NCI-H2196 (cell line): ENCODE measurements around the gene CLIP2.
A peak's percentile ranks its signal among the peaks of the same experiment; 100 is the strongest.
"Not testable (repeated sequence)": the region's sequence is repeated elsewhere in the genome, so short reads cannot be mapped to it uniquely, and the experiment has no call there.

ENCODE experiments used
- DNase-seq: peaks from one replicate; lab custom pipeline; 2025; ENCODE audit not compliant: unreplicated experiment; lab: John Stamatoyannopoulos, UW

Gene CLIP2

DNA sequence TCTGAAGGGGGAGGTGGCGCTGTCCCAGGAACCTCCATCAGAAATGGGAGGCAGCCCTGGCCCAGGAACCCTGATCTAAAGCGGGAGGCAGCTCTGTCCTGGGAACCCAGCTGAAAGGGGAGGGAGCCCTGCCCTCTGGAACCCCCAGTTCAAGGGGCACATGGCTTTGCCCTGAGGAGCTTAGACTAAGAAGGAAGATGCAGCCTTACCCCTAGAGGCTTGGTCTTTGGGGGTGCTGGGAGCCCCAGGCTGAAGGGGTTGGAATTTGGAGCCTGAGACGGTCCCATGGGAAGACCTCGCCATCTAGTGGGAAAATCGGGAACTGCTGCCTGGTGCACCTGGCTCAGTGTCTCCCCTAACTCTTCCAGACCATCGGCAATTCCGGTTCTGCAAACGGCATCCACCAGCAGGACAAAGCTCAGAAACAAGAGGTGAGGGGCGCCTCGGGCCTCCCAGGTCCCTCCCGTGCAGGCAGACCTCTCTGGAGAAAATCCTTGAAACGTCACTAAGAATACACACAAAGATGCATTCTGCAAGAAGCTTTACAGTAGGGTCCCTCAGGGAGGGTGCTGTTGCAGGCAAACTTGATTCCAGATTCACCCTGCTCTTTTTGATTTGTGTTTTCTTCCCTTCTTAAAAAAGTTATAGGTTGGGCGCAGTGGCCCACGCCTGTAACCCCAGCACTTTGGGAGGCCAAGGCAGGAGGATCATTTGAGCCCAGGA is 112.1 kb downstream of the CLIP2 start:
- peak; percentile 82 for DNase-seq

GRCh38 chr7:74402668-74403067 is 113.5 kb downstream of the CLIP2 start:
- DNase-seq: not testable (repeated sequence)

GRCh38 chr7:74403521-74404387 is 114.5 kb downstream of the CLIP2 start:
- no peak for DNase-seq

DNA sequence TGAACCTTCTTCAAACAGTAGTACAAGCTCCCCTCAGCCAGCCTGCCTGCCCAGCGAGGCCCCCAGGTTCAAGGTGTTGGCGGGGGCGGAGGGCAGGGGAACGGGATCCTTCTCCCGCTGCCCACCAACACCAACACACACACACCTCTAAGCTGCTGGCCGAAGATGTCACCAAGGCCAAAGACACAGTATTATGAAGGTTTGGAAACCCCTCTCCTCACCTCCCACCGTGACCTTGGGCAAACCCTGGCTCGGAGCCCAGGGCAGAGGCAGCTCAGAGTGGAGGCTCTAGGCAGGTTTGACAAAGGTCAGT is 115.1 kb downstream of the CLIP2 start:
- DNase-seq: no peak

DNA sequence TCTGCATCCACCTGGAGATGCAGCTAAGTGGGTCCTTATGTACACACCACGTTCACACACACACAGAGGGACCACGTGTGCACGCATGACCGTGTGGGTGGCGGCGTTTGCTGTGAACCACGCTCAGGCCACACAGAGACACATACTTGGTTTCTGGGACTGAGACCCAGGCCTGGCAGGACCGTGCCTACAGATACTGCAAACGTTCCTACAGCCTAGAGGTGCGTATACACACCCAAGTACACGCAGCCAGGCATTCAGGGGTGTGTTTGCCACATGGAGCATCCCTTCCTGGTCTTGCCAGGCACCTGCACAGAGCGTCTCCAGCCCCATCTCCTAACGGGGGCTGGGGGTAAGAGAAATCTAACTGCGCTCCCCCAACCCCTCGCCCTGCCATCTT is 115.5 kb downstream of the CLIP2 start:
- DNase-seq: no peak

DNA sequence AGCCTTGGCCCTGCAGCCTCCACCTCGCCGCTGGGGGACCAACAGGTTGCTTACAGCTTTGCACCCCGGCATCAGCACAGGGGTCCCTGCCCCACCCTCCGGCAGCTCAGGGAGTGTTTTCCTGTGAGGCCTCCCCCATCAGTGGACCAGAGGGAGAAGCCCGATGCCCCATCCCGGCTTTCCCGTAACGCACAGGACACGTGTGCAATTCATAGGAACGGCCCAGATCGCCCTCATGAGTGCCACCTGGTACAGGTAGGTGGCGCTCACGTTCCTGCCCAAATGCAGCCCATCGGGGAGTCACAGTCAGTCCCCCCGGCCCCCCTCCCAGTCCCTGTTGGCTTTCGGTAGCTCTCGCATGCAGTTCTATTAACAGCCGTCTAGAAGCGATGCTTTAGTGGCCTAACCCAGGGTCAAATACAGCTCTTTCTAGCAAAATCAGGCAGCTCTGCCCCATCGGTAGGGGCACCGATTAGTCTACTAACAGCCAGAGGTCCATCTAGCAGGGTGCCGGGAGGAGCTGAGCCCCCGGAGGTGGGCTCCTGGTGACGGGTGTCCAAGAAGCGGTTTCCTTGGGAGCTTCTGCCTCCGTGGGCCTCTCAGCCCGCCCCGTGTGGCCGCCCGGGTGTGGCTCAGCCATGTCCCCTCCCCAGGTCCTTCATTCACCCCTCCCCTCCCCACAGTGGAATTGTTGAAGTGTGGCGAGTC is 116.1 kb downstream of the CLIP2 start:
- no peak for DNase-seq

GRCh38 chr7:74405899-74406512 is 116.8 kb downstream of the CLIP2 start:
- DNase-seq: no peak

GRCh38 chr7:74407958-74408357 is 118.8 kb downstream of the CLIP2 start:
- DNase-seq: no peak

DNA sequence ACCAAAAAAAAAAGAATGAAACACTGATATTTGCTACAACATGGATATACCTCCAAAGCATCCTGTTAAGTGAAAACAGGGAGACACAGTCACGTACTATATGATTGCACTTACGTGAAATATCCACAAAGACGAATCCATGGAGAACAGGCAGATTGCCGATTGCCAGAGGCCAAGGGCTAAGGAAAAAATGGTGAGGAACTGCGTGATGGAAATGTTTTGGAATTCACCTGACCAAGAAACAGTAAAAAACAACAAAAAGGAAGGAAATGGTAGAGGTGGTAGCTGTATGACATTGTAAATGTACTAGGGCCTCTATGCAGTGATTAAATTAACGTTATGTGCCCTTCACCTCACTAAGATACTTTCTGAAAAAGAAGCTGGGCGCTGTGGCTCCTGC is 120.4 kb downstream of the CLIP2 start:
- no peak for DNase-seq

DNA sequence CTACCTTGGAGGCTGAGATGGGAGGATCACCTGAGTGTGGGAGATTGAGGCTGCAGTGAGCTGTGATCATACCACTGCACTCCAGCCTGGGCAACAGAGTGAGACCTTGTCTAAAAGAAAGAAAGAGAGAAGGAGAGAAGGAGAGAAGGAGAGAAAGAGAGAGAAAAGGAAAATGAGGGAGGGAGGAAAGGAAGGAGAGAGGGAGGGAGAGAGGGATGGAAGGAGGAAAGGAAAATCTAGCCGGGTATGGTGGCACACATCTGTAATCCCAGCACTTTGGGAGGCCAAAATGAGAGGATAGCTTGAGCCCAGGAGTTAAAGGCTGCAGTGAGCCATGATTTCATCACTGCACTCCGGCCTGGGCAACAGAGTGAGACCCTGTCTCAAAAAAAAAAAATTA is 121.6 kb downstream of the CLIP2 start:
- no peak for DNase-seq

GRCh38 chr7:74411571-74411970 is 122.4 kb downstream of the CLIP2 start:
- not testable (repeated sequence) for DNase-seq

GRCh38 chr7:74412056-74412455 is 122.8 kb downstream of the CLIP2 start:
- no peak for DNase-seq

- DNase-seq: no peak
Measured at GRCh38 chr7:74412603-74413002, 123.4 kb downstream of the CLIP2 start.

DNA sequence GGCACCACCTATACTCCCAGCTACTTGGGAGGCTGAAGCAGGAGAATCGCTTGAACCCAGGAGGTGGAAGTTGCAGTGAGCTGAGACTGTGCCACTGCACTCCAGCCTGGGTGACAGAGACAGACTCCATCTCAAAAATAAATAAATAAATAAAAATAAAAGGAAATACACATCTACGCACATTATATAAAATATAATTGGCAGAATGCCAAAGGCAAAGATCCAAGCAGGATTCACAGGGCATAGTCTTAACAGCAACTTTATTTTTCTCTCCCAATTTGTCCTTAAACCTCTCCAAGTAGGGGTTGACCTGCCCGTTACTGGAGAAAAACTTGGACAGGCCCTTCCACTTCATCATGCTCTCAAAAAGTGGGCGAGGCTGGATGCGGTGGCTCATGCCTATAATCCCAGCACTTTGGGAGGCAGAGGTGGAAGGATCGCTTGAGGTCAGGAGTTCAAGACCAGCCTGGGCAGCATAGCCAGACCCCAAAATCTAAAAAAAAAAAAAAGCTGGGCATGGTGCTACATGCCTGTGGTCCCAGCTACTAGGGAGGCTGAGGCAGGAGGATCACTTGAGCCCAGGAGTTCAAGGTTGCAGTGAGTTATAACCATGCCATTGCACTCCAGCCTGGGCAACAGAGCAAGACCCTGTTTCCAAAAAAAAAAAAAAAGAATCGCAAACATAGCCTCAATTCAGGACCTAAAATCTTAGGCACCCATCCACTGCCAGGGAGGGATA is 125.6 kb downstream of the CLIP2 start:
- not testable (repeated sequence) for DNase-seq

- DNase-seq: peak; percentile 64
Measured at GRCh38 chr7:74417419-74417971, 128.3 kb downstream of the CLIP2 start.

- DNase-seq: no peak
Measured at GRCh38 chr7:74418076-74418475, 128.9 kb downstream of the CLIP2 start.

DNA sequence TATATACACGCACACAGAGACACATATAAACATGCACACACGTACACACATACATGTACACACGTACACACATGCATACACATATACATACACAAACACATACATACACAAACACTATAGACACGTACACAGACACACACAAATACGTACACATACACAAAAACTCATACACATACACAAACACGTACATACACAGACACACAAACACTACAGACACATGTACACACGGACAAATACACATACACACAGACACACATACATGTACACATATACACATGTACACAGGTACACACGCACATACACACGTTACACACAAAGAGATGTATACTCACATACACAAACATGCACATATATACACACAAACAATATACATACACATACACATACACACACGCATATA is 129.3 kb downstream of the CLIP2 start:
- no peak for DNase-seq

GRCh38 chr7:74419232-74419631 is 130.0 kb downstream of the CLIP2 start:
- not testable (repeated sequence) for DNase-seq

DNA sequence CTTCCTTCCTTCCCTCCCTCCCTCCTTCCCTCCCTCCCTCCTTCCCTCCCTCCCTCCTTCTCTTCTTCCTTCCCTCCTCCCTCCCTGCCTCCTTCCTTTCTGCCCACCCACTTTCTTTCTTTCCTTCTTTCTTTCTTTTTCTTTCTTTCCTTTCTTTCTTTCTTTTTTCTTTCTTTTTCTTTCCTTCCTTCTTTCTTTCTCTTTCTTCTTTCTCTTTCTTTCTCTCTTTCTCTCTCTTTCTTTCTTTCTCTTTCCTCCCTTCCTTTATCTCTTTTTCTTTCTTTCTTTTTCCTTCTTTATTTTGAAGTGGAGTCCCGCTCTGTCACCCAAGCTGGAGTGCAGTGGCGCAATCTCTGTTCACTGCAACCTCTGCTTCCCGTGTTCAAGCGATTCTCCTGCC is 130.8 kb downstream of the CLIP2 start:
- no peak for DNase-seq

DNA sequence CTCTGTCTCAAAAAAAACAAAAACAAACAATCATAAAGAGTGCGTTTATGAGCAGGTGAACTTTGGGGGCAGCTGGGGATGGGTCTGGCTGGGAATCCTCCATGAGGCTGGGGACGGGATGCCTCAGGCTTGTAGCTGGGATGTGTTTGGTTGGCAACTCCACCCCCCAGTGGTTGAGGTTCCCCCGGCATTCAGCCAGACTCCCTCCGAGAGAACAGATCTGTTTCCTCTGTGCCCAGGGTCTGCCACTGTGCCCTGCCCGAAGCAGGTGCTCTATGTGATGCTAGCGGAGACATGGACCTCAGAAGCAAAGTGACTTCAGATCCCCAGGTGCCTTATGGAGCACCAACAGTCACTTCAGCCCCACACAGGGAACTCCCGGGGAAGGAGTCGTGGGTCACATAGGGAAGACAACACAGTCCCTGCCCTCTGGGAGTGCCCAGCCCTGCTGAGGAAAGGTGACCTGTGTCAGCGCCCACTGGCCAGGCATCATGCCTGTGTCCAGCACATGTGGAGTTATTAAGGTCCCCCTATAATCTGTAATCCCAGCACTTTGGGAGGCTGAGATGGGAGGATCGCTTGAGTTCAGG is 135.2 kb downstream of the CLIP2 start:
- no peak for DNase-seq
